Cerebellar cortex (tissue), 1 donor: ENCODE data around the gene CFAP20DC.
A peak's percentile ranks its signal among the peaks of the same experiment; 100 is the strongest.
"Not testable (repeated sequence)": the region's sequence is repeated elsewhere in the genome, so short reads cannot be mapped to it uniquely, and the experiment has no call there.

Experiments
- DNase-seq: peaks from one replicate; pipeline ENCODE4 v3.0.0-alpha.2; 2015; ENCODE audit warnings: low spot score

CFAP20DC gene

GRCh38 chr3:59049671-59050331, at the start of gene CFAP20DC:
CFAP20DC (minus strand) TSS chr3:59050025; CDS start chr3:59049631, 394 bp downstream.
- DNase-seq: peak; percentile 83

- not testable (repeated sequence) for DNase-seq
Observed at GRCh38 chr3:59098516-59098915, 48.7 kb upstream of the CFAP20DC start.

DNA sequence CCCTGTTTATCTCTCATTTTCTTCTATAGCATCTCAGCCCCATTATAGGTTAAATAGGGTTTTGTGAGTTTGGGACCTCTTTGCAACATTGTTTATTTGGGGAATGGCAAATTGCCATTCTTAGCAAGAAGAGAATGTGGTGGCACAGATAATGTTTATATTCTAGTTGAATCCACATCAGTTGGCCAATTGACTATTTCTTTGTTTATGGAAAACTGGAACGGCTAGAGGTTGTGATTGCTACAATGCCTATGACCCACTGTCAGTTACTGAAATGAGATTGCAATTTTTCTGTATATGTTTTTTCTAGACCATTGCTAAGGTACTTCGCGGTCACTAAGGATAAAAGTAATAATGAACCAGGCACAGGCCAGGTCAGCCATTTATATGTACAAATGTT, 44.6 kb upstream of the CFAP20DC start:
- no peak for DNase-seq

- no peak for DNase-seq
Observed at GRCh38 chr3:59093521-59093920, 43.7 kb upstream of the CFAP20DC start.

DNA sequence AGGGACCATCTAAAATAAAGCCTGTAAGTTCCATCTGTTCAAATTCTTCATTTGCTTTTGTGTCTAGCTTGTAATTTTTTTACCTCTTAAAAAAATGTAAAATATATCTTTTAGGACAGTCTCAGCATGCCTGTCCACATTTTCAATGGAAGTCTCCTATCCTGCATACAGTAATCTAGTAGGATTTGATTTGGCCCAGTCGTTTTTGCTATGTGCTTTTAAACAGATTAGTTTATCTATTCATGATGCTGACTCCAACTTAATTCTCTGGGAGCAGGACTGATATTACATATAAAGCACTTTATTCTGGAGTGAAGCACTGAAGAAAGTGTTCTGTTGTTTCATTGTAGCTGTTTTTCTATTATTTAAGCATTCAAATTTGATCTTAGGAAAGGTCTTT, 38.9 kb upstream of the CFAP20DC start:
- DNase-seq: no peak

DNA sequence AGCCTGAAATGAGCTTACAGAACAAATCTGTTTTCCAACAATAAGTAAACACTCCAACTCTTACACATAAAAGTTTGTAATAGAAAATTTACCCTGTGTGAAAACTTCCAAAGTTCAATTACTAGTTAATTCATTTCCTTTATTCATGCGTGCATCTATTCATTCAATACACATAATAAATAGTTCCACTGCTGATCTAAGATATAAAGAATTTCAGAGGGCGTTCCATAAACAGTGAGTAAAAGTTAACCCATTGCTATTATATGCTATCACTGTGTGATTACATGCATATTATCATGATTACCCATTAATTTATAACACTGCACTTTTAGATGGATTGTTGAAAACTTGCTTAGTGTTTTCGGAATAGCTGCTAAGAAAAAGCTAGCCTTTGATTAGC, 36.2 kb upstream of the CFAP20DC start:
- DNase-seq: no peak

- DNase-seq: no peak
Observed at GRCh38 chr3:59084583-59084982, 34.8 kb upstream of the CFAP20DC start.

GRCh38 chr3:59082106-59082505, 32.3 kb upstream of the CFAP20DC start:
- no peak for DNase-seq

DNA sequence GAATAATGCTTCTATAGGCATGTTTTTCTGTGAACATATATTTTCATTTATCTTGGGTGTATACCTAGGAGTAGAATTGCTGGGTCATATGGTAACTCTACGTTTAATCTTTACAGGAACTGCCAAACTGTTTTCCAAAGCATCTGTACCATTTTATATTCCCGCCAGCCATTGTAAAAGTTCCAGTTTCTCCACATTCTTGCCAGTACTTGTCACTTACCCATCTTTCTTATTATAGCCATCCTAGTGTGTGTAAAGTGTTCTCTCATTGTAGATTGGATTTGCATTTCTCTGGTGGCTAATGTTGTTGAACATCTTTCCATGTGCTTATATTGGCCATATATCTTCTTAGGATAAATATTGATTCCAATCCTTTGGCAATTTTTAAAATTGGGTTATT, 31.2 kb upstream of the CFAP20DC start:
- no peak for DNase-seq

DNA sequence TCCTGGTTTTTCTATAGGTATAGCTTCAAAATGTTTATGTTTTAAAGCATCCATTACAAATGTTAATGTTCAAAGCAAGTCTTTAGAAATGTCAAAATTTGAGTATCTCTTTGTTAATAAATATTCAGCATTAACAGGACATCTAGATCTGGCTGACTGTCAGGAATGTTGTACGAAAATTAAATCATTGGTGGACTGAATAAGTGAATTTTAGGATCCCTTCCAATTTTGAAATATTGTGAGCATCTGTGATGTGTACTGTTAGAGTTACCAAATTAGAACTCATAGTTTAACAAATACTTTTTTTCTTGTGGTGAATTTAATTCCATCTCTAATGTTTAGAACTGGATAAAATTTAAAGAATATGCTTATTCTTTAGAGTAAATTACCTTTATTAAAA, 30.1 kb upstream of the CFAP20DC start:
- no peak for DNase-seq

- DNase-seq: no peak
Observed at GRCh38 chr3:59074764-59075163, 24.9 kb upstream of the CFAP20DC start.

DNA sequence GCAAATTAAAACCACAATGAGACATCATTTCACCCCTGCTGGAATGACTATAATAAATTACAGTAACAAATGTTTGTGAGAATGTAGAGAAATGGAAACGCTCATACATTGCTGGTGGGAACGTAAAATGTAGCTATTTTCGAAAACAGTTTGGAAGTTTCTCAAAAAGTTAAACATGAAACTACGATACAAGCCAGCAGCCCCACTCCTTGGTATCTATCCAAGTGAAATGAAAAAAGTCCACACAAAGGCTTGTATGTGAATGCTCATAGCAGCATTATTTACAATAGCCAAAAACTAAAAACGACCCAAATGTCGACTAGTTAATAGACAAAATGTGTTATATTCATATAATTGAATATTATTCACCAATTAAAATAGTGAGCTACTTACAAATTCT, 22.9 kb upstream of the CFAP20DC start:
- DNase-seq: no peak

GRCh38 chr3:59069838-59070237, 20.0 kb upstream of the CFAP20DC start:
- no peak for DNase-seq

DNA sequence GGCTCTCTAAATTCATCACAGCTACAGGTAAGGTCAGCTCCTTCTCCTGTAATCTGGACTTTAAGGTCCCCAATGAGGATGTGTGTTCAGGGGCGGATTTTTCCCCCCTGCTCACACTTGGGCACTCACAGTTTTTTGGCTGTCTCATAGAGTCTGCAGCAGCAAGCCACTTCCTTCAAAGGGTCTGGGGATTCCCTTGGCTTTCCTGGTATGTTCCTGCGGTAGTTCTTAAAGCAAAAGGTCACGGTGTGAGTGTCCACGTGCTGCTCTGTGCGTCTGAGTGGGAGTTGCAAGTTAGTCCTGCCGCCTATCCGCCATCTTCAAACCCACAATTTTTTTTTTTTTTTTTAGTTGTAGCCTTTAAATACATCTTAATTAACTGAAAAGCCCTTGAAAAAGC, 15.4 kb upstream of the CFAP20DC start:
- no peak for DNase-seq

- no peak for DNase-seq
Observed at GRCh38 chr3:59064728-59065127, 14.9 kb upstream of the CFAP20DC start.

DNA sequence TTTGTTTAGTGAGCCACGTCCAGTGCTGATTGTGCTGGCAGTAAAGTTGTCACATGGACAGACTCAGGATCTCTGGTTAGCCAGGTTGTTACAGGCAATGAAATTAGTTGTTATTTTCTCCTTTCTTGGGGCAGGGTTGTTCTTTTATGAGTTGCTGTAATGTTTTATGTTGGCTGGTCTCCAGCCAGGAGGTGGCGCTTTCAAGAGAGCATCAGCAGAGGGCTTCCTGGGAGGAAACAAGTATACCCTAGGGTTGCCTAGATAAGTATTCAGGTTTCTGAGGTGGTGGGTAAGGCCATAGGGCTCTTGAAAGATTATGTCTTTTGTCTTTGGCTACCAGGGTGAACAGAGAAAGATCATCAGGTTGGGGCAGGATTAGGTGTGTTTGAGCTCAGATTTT, 14.5 kb upstream of the CFAP20DC start:
- no peak for DNase-seq

DNA sequence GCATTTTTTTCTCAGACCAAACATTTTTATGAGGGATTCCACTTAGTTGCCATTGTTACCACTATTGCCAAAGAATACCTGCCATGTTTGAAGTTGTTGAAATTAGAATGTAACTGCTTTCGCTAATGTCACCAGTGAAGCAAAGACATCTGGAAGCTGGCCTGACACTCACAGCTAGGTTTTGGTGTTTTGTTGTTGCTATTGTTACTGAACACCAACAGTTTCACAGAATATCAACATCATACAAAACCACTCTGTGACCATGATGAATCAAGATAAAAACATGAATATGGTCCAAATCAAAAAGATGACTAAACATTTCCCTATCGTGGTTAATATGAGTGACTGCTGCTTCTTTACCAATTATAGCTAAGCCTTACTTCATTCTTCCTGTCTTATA, 6.9 kb upstream of the CFAP20DC start:
- no peak for DNase-seq

- peak; percentile 19 for DNase-seq
Observed at GRCh38 chr3:59052803-59053411, 3.1 kb upstream of the CFAP20DC start.

GRCh38 chr3:59050811-59051414, 1.1 kb upstream of the CFAP20DC start:
- not testable (repeated sequence) for DNase-seq

DNA sequence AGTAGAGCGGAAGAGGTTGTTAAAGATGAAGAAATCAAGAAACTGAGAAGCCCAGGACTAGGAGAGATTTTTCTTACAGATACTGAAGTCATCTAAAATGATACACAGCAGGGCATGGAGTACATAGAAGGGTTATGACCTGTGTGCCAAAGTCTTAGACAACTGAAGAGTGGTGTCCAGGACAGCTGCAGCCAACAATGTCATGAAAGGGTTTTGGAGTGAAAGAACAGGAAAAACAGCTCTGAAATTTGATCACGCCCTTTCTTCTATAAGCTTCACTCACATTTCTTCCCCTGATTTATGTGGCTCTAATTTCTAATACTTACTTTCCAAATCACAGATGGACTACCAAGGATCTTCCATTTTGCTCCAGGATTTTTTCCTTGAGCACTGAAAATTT, 3.0 kb downstream of the CFAP20DC start:
- DNase-seq: no peak

- DNase-seq: no peak
Observed at GRCh38 chr3:59043391-59043790, 6.4 kb downstream of the CFAP20DC start.

DNA sequence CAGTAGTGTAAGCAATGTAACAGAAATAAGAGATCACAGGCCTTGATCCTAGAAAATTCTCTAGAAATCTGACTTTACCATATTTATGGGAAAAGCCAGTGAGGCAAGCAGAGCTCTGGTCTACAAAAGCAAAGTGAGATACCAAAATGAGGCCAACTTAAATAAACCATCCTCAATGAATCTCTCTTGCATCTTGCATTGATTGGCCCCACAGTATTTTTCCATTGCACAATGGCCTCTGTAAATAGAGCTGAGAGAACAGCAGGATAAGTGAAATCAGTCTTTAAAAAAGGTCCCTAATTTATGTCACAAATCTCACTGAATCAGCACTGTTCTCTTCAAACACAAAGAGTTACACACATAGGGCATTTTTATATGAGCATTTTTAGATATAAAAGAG, 8.9 kb downstream of the CFAP20DC start:
- DNase-seq: no peak

DNA sequence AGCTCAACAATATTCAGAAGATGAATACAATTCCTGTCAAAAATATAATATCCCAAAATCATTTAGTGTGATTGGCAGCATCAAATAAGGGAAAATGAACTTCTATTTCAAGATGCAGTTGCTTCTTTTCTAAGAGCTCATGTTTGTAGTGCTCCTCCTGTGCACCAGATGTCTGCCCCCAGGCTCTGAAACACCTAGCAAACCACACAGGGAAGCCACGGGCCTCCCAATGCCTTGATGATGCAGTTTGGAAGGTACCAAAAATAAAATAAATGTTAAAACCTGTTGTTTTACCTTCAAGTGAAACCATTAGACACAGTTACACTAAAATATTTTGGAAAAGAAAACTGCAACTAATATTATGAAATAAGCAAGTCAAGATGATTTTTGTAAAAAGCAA, 22.2 kb downstream of the CFAP20DC start:
- DNase-seq: no peak

GRCh38 chr3:59023612-59024011, 26.2 kb downstream of the CFAP20DC start:
- DNase-seq: no peak
